AG10803 (cell line): Measurements from ENCODE around the gene NDUFS7.

ENCODE experiments used
- DNase-seq: peaks from one replicate; pipeline ENCODE4 v3.0.0; 2010; ENCODE audit warnings: low read depth
- H3K4me3 ChIP-seq: 2 replicates; pipeline ENCODE4 v1.5.1; 2011; ENCODE audit warnings: mild to moderate bottlenecking, low read length, control low read depth
- CTCF ChIP-seq: conservative IDR thresholded peaks from 2 replicates; pipeline ENCODE4 v1.5.1; 2011; ENCODE audit warnings: mild to moderate bottlenecking, low read length, control low read depth, inconsistent platforms

Gene NDUFS7

GRCh38 chr19:1387684-1388636 lies 4.3 kb downstream of the NDUFS7 start:
- no peak overlapping the region for H3K4me3 ChIP-seq

GRCh38 chr19:1388637-1389026 lies 4.9 kb downstream of the NDUFS7 start:
- DNase-seq, result no peak
- no peak overlapping the region for H3K4me3 ChIP-seq
- TF ChIP-seq CTCF, result no peak

More at GRCh38 chr19:1387684-1388636, 4.3 kb downstream of the NDUFS7 start:
- DNase-seq, result no peak
- no peak for TF ChIP-seq CTCF

DNA sequence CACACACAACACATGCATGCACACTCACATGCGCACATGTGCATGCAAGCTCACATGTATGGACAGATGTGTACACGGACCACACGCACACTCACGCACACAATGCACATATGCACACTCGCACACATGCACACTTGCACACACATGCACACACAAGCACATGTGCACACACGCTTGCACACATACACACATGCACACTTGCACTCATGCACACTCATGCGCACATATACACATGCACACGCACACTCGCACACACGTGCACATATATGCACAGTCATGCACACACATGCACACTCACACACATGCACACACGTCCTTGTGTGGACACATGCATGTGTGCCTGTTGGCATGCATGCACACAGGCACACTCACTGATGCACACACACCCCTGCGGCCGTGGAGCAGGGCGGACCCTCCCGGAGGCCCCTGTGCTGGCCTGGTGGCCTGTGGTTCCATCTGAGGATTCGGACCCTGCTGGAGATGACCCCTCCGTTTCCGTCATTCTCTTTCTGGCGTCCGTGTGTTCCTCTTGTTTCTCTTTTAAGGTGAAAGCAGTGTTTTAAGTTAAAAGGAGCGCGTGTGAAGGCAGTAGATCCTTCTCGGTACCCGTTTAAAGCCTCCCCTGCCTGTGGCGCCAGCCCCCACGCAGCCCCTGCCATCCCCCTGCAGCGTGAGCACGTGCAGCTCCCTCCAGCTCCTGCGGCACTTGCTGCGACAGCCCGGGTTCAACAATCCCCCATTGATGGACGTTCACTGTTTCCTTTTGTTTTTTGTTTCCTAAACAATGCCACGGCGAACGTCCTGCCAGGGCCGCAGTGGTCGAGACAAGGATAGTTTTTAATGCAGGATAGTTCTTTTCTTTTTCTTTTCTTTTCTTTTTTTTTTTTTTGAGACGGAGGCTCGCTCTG lies 5.6 kb downstream of the NDUFS7 start:
- no peak for TF ChIP-seq CTCF
- DNase-seq, result no peak
- H3K4me3 ChIP-seq, result no peak overlapping the region

DNA sequence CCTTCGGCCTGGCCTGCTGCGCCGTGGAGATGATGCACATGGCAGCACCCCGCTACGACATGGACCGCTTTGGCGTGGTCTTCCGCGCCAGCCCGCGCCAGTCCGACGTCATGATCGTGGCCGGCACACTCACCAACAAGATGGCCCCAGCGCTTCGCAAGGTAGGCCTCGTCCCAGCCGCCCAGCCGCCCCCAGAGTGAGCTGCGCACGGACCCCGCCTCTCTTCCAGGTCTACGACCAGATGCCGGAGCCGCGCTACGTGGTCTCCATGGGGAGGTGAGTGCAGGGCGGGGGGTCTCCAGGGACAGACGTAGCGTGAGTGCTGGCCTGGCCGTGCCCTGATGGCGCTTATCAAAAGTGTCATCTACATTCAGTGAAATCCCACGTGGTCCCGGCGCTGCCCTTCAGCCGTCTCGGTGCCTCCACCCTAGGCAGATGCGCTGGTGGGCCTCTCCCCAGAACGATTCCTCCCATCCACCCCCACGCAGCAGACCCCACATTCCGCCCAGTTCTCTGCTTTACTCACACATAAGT lies 7.2 kb downstream of the NDUFS7 start:
- no peak for TF ChIP-seq CTCF
- DNase-seq, result no peak
- H3K4me3 ChIP-seq, result no peak overlapping the region

DNA sequence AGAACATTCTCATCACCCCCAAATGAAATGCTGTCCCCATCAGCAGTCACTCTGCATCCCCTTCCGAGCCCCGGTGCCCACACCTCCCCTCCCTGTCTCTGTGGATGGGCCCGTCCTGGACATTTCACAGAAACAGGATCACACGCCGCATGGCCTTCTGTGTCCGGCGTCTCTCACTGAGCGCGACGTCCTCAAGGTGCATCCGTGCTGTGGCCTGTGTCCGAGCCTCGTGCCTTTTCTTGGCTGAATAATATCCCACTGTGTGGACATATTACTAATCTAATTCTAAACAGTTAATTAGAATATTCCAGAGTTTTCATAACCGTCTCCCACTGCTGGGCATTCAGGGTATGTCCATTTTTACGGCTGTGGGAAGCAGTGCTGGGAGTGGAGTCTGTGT lies 8.7 kb downstream of the NDUFS7 start:
- TF ChIP-seq CTCF, result no peak
- DNase-seq, result no peak
- H3K4me3 ChIP-seq, result no peak overlapping the region

- no peak overlapping the region for H3K4me3 ChIP-seq
- no peak for TF ChIP-seq CTCF
- DNase-seq, result no peak
These were observed 9.3 kb downstream of the NDUFS7 start for GRCh38 chr19:1392939-1393530.
